ENCODE measurements around the gene C1orf35. TPM values are rescaled to one million over a fixed set of nuclear protein-coding genes. Genes with fewer than 3 reads are reported as not detected.

The C1orf35 gene
- polyA plus RNA-seq, 3 donors = 6.9 to 34.2 (median 10.6) TPM

DNA sequence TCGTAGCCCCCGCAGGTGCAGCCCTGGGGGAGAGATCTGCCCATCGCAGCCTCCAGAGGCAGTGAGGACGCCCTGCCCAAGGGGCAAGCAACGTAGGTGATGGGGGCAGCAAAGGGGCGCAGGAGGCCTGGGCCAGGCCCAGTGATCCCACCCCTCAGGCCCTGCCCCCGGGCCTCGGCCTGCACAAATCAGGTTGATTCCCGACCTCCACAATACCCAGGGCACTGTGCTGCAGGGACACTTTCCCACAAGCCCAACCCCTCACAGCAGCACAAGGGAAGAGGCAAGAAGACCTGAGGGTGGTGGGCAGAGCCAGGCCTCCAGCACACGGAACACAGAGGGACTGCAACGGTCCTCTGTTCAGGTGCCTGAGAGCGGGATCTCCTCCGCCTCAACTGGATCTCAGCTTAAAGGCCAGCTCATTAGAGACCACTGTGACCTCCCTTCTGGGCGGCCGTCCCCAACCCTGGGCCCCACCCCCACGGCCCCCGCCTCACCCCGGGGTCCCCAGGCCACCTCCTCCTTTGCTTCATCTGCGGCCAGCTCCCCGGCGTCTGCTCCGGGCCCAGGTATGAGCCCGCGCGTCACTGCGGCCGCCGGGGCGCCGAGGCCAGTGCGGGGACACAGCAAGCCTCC lies 21.4 kb downstream of the C1orf35 start:
- H3K27me3 Mint-ChIP-seq (ENCODE audit: low read depth in 3 of 3) = peaks cover 1 to 5% (median 2%) of the 10 kb centered on the region in 3 donors
- Histone ChIP-seq H3K9ac (ENCODE audit: insufficient read depth, low read length, poor library complexity, severe bottlenecking) (peak overlapping the region; percentile 100), H3K79me2 (ENCODE audit: insufficient read depth, low read length) (peaks cover 74% of the 10 kb centered on the region), H3K4me3 (replicated peaks in 1 of 3; ENCODE audit: low read depth in 2 of 3, low read length in 3 of 3) (peak overlapping the region; percentile 60 to 93 (median 89)), H4K20me1 (ENCODE audit: insufficient read depth, low read length) (peaks cover 52% of the 10 kb centered on the region), H2AFZ (ENCODE audit: insufficient read depth, low read depth, low read length, poor library complexity, severe bottlenecking) (peak overlapping the region; percentile 93), H3K4me1 (ENCODE audit: control insufficient read depth in 1 of 2, insufficient read depth in 2 of 2, low read length in 2 of 2) (peaks cover 41 to 43% of the 10 kb centered on the region in 2 donors), H3K27me3 (ENCODE audit: control insufficient read depth in 2 of 2, insufficient read depth in 2 of 2, low read length in 2 of 2) (no peaks in the 10 kb centered on the region), H3K4me2 (replicated peaks; ENCODE audit: extremely low read depth, low read length, poor library complexity, severe bottlenecking) (peak overlapping the region; percentile 86), H3K36me3 (replicated peaks in 1 of 2; ENCODE audit: control insufficient read depth in 1 of 2, insufficient read depth in 2 of 2, low read length in 2 of 2) (no peaks in the 10 kb centered on the region), H3K27ac (ENCODE audit: low read depth in 1 of 2, low read length in 2 of 2) (peak overlapping the region in 1 of 2 donors; percentile 94), H3K9me3 (replicated peaks in 1 of 2; ENCODE audit: control insufficient read depth in 1 of 2, insufficient read depth in 1 of 2, low read length in 2 of 2) (no peaks in the 10 kb centered on the region)
- peaks cover 13 to 14% of the 10 kb centered on the region in 2 donors for H3K36me3 Mint-ChIP-seq
- intact Hi-C loops (cut with micrococcal nuclease) = loop anchor here in 1 of 2 donors (2.0 kb wide), 1 partner anchor 27 kb away; the partner anchor contains the start of gene MRPL55
- TF ChIP-seq, protein P1, sequence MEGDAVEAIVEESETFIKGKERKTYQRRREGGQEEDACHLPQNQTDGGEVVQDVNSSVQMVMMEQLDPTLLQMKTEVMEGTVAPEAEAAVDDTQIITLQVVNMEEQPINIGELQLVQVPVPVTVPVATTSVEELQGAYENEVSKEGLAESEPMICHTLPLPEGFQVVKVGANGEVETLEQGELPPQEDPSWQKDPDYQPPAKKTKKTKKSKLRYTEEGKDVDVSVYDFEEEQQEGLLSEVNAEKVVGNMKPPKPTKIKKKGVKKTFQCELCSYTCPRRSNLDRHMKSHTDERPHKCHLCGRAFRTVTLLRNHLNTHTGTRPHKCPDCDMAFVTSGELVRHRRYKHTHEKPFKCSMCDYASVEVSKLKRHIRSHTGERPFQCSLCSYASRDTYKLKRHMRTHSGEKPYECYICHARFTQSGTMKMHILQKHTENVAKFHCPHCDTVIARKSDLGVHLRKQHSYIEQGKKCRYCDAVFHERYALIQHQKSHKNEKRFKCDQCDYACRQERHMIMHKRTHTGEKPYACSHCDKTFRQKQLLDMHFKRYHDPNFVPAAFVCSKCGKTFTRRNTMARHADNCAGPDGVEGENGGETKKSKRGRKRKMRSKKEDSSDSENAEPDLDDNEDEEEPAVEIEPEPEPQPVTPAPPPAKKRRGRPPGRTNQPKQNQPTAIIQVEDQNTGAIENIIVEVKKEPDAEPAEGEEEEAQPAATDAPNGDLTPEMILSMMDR (IDR thresholded peaks at IDR 0.05) = no peak
- H3K4me3 Mint-ChIP-seq = peak overlapping the region; percentile 76 to 85
- peak overlapping the region in 6 of 7 donors; percentile 24 to 96 (median 61) for H3K27ac Mint-ChIP-seq
- 16% methylated on average over 28 of the region's 31 CpGs for WGBS (ENCODE audit: insufficient coverage)
- no peak for DNase-seq
- peaks cover 0 to 2% (median 0%) of the 10 kb centered on the region in 7 donors for H3K9me3 Mint-ChIP-seq
- peaks cover 44% of the 10 kb centered on the region for H3K4me1 Mint-ChIP-seq

DNA sequence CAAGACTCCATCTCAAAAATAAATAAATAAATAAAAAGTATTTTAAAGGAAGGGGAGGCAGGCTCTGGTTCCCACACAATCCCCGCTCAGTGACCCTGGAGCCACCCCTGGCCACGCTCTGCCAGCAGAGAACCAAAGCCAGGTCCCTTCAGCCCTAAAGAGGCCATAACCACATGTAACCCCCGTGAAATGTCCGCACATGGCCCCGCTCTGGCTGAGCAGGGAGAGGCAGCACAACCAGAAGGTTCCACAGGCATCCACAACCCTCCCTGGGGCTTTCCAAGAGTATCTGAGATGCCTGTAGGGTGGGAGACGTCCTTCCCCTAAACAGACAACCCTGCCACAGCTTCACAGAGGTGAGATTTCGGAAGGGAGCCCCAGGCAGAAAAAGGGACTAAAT lies 22.0 kb downstream of the C1orf35 start:
- Histone ChIP-seq H3K4me1 (ENCODE audit: control insufficient read depth in 1 of 2, insufficient read depth in 2 of 2, low read length in 2 of 2) (peaks cover 36 to 38% of the 10 kb centered on the region in 2 donors), H3K9me3 (replicated peaks in 1 of 2; ENCODE audit: control insufficient read depth in 1 of 2, insufficient read depth in 1 of 2, low read length in 2 of 2) (no peaks in the 10 kb centered on the region), H3K79me2 (ENCODE audit: insufficient read depth, low read length) (peaks cover 68% of the 10 kb centered on the region), H3K4me2 (replicated peaks; ENCODE audit: extremely low read depth, low read length, poor library complexity, severe bottlenecking) (peak overlapping the region; percentile 86), H2AFZ (ENCODE audit: insufficient read depth, low read depth, low read length, poor library complexity, severe bottlenecking) (no peak overlapping the region), H3K4me3 (replicated peaks in 1 of 3; ENCODE audit: low read depth in 2 of 3, low read length in 3 of 3) (peak overlapping the region in 1 of 3 experiments; percentile 93), H3K9ac (ENCODE audit: insufficient read depth, low read length, poor library complexity, severe bottlenecking) (peak overlapping the region; percentile 100), H4K20me1 (ENCODE audit: insufficient read depth, low read length) (peaks cover 46% of the 10 kb centered on the region), H3K27me3 (ENCODE audit: control insufficient read depth in 2 of 2, insufficient read depth in 2 of 2, low read length in 2 of 2) (no peaks in the 10 kb centered on the region), H3K27ac (ENCODE audit: low read depth in 1 of 2, low read length in 2 of 2) (no peak overlapping the region), H3K36me3 (replicated peaks in 1 of 2; ENCODE audit: control insufficient read depth in 1 of 2, insufficient read depth in 2 of 2, low read length in 2 of 2) (no peaks in the 10 kb centered on the region)
- peaks cover 39% of the 10 kb centered on the region for H3K4me1 Mint-ChIP-seq
- peak overlapping the region in 2 of 7 donors; percentile 54 to 83 for H3K27ac Mint-ChIP-seq
- H3K36me3 Mint-ChIP-seq = peaks cover 13 to 14% of the 10 kb centered on the region in 2 donors
- TF ChIP-seq, protein P1 (IDR thresholded peaks at IDR 0.05) = no peak
- peaks cover 0 to 2% (median 0%) of the 10 kb centered on the region in 7 donors for H3K9me3 Mint-ChIP-seq
- WGBS (ENCODE audit: insufficient coverage) = 90% methylated on average over 2 of the region's 7 CpGs
- H3K4me3 Mint-ChIP-seq = peak overlapping the region; percentile 42 to 76
- intact Hi-C loops (cut with micrococcal nuclease) = no loop called here
- no peak for DNase-seq
- peaks cover 1 to 5% (median 2%) of the 10 kb centered on the region in 3 donors for H3K27me3 Mint-ChIP-seq (ENCODE audit: low read depth in 3 of 3)

Data from CD14-positive monocyte (primary cell).